Islet of Langerhans (tissue), 1 donor: ENCODE results near the gene SLC24A3.

ENCODE experiments used
- FAIRE-seq: peaks from one replicate; lab custom pipeline; 2011; peaks lifted over from hg19 to GRCh38; lab: Jason Lieb, UNC

Gene SLC24A3

DNA sequence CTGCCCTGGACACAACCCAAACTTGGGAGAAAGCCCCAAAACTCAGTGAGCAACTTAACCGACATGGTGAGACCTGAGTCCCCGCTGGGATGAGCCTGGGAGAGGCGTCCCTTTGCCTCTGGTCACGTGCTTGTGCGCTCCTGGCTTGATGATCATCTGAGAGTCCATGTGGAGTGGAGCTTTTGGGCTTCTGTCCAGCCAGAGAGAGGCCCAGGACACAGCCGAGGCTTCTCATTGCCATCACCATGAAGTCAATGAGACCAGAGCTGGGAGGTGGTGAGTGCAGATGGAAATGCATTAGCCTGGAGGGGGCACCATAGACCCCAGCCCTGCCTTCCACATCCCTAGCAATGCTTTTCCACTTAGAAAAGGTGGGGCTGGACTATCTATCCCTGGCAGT lies 250.0 kb downstream of the SLC24A3 start:
- FAIRE-seq: no peak

DNA sequence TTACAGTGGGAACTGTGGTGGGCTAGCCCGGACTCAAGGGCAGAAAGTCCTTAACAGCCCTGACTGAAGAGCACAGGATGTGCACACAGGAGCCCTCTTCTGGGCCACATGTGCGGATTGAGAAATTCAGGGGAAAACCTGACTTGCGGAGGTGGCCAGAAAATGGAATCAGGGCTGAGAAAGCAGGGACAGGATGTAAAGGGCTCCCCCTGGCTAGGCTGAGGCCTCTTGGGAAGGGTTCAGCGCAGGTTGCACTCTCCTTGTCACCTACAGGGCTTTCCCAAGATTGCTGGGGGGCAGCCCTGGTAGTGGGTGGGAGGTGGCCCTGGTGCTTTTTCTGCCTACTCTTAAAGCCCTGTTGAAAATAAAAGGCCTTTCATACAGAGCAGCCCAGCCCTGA lies 251.2 kb downstream of the SLC24A3 start:
- no peak for FAIRE-seq

- no peak for FAIRE-seq
Measured at GRCh38 chr20:19465536-19465935, 253.1 kb downstream of the SLC24A3 start.

DNA sequence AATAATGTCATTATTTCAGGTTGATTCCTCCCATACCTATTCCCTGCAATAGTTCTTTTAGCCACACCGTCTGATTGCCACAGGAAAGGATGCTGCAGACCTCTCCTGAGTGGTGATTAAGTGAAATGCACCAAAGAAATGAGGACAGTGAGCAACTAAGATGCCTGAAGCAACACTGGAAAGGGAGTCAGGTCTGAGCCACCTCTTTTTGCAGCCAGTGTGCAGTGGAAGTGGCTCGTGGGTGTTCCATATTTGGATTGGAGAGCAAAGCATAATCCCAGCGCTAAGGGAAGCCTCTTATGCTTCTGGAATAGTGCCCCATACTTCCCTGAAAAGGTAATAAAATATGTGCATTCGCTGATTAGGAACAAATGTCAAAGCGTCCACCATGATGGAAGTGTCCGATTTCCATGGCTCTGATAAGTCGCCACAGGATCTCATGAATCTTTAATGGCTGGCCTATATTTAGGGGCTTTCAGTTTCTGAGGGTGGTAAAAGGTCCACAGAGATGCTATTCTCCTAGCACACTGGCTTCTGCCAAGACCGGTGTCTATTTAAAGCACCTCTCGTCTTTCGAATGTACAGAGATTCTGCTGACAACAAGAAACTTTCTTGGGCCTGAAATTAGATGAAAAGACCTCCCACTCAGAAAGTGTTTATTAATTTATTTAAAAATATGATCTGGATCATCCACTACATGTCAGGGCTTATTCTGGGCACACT lies 253.9 kb downstream of the SLC24A3 start:
- no peak for FAIRE-seq

- no peak for FAIRE-seq
Measured at GRCh38 chr20:19473216-19473921, 260.9 kb downstream of the SLC24A3 start.

DNA sequence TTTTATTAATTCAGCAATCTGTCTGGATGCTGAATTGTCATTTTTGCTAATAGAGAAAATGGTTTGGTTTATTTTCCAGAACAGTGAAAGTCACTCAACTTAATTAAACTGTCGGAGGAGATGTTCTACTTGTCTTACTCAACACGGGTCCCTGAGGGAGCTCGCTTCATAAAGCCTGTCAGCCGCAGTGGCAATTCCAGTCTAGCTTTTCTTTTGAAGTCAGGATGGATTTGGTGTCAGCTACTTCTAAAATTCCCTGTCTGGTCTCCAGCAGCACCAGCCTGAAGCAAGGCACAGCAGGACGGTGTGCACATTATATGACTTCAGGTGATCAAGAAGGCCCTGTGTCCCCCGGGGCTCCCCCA lies 261.5 kb downstream of the SLC24A3 start:
- FAIRE-seq: no peak

- no peak for FAIRE-seq
Measured at GRCh38 chr20:19478320-19478895, 266.0 kb downstream of the SLC24A3 start.

DNA sequence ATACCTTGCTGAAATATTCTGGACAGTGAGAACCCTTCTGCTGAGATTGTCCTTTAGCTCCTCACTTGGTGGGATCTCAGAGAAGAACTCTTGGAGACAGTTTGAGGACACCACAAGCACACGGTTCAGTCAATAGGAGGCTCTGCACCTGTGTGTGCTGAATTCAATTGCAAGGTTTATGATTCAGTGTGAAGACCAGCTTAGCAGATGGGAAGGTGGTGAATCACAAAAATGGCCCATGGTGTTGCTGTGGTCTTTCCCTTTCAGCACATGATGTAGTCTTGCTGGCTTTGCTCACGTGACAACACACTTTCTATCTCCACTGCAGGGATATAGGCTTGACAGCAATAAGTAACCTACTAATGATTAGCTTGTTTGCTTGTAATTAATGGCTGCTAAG lies 270.3 kb downstream of the SLC24A3 start:
- no peak for FAIRE-seq

GRCh38 chr20:19483309-19483708 lies 270.9 kb downstream of the SLC24A3 start:
- no peak for FAIRE-seq

- FAIRE-seq: no peak
Measured at GRCh38 chr20:19486446-19486845, 274.0 kb downstream of the SLC24A3 start.

- no peak for FAIRE-seq
Measured at GRCh38 chr20:19487420-19487819, 275.0 kb downstream of the SLC24A3 start.

DNA sequence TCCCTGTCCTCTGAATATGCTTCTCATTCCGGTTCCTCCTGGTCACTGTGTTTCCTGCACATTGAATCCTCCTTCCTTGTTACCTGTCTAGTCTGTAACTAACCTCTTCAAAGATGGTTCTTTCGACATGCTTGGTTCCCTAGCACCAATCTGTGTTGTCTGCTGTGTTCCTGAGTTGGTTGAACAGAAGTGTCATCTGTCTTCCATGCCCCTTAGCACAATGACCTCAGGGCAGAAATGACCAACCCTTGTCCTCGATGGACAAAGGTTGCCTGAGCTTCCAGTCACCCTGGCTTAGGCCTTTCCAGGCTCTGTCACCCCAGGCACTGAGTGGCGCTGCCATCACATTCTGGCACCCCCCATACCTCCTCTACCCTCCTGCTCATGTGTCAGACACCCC lies 278.8 kb downstream of the SLC24A3 start:
- FAIRE-seq: no peak

- FAIRE-seq: no peak
Measured at GRCh38 chr20:19492116-19492515, 279.7 kb downstream of the SLC24A3 start.

DNA sequence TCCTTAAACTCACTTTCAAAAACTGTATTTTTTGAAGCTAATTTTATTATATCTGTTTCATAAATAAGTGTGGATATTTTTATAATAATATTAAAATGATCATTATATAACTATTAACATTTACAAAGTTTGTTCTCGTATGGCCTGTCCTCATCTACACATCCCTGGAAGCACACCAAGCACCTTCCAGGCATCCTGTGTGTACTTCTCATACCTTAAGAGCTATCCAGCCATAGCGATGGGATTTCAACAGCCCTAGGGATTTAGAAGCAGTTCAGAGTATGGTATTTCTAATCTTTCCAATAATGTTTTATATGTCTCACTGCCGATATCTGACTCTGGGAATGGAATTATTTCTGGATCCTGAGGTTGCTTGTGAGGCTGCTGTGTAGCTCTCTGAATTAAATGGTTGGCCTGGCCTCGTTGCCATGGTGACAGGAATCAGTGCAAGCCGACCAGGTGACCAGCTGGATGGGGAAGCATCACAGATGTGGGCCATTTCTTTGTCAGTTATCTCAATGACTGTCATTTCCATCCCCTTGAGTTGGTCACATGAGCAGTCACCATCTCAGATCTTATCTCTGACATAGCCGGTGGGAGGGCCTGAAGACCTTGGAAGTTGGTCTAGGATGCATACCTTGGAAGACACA lies 280.4 kb downstream of the SLC24A3 start:
- no peak for FAIRE-seq

GRCh38 chr20:19493794-19494495 lies 281.5 kb downstream of the SLC24A3 start:
- FAIRE-seq: no peak

- FAIRE-seq: no peak
Measured at GRCh38 chr20:19495905-19496703, 283.7 kb downstream of the SLC24A3 start.

DNA sequence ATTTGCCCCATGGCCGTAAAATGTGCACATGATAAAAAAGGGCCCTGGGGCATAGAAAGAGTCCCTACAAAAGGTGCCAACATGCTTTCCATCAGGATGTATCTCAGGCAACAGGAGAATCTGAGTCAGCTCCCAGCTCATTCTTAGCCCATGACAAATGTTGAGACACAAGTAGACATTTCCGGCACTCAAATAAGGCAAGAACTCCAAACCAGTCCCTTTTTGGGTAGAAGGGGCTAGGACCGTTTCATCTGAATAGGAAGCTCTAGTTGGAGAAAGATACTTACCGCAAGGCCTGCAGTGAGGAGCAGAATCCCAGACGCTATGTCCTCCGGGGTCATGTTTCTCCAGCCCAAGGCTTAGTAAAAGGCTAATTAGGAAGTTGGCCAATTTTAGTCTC lies 284.6 kb downstream of the SLC24A3 start:
- FAIRE-seq: no peak

DNA sequence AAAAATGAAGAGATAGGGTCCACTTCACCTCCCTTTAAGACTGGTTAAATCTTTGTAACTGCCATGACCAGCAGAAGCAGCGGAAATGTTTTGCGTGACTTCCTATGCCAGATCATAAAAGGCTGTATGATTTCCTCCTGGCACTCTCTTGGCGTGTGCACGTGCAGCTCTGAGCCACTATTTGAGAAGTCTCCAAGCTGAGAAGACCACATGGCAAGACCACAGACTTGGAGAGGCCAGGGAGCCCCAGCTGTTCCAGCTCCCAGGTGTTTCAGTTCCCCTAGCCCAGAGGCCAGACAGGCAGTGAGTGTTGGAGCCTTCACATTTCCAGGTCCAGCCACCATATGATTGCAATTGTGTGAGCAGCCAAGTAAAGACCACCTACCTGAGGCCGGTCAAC lies 286.3 kb downstream of the SLC24A3 start:
- no peak for FAIRE-seq

GRCh38 chr20:19501476-19502115 lies 289.2 kb downstream of the SLC24A3 start:
- FAIRE-seq: no peak

DNA sequence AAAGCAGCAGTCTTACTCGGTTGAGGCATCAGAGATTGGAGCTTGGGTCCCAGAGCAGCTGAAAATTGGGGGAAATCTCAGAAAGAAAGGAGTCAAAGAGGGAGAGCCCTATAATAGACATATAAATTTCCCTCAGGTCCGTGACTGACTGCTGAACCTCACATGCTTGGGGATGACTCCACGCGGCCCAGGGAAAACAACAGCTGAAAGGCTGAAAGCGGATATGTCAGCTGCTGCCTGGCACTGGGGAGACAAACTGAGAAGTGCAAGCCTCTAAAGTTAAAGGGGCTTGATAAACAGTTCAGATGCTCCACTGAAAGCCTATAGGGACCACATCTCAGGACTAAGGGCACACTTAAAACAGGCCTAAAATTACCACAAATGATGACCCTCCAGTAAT lies 289.7 kb downstream of the SLC24A3 start:
- no peak for FAIRE-seq

- FAIRE-seq: no peak
Measured at GRCh38 chr20:19504251-19504650, 291.8 kb downstream of the SLC24A3 start.
